NCI-H1092 (cell line): ENCODE data around the gene PRR20G.
A peak's percentile ranks its signal among the peaks of the same experiment; 100 is the strongest.
"Not testable (repeated sequence)": the region's sequence is repeated elsewhere in the genome, so short reads cannot be mapped to it uniquely, and the experiment has no call there.

Experiments used
- DNase-seq: peaks from one replicate; lab custom pipeline; 2025; lab: John Stamatoyannopoulos, UW

PRR20G gene

GRCh38 chr3:127287840-127288239 is at the start of gene PRR20G:
Gene PRR20G (minus strand): TSS chr3:127288046. CDS start chr3:127287365, 681 bp downstream.
- no peak for DNase-seq

GRCh38 chr3:127337001-127337400 is 49.2 kb upstream of the PRR20G start:
- no peak for DNase-seq

- DNase-seq, result no peak
Measured at GRCh38 chr3:127336101-127336500, 48.3 kb upstream of the PRR20G start.

GRCh38 chr3:127330385-127330784 is 42.5 kb upstream of the PRR20G start:
- no peak for DNase-seq

GRCh38 chr3:127329631-127330285 is 41.9 kb upstream of the PRR20G start:
- no peak for DNase-seq

GRCh38 chr3:127328421-127328820 is 40.6 kb upstream of the PRR20G start:
- DNase-seq, result peak; percentile 11

GRCh38 chr3:127326341-127326740 is 38.5 kb upstream of the PRR20G start:
- no peak for DNase-seq

- DNase-seq, result no peak
Measured at GRCh38 chr3:127325629-127325961, 37.7 kb upstream of the PRR20G start.

- no peak for DNase-seq
Measured at GRCh38 chr3:127324913-127325628, 37.2 kb upstream of the PRR20G start.

GRCh38 chr3:127324076-127324475 is 36.2 kb upstream of the PRR20G start:
- DNase-seq, result no peak

GRCh38 chr3:127323581-127323980 is 35.7 kb upstream of the PRR20G start:
- no peak for DNase-seq

GRCh38 chr3:127321371-127321770 is 33.5 kb upstream of the PRR20G start:
- no peak for DNase-seq

GRCh38 chr3:127320529-127321121 is 32.8 kb upstream of the PRR20G start:
- DNase-seq, result no peak

GRCh38 chr3:127316685-127317084 is 28.8 kb upstream of the PRR20G start:
- DNase-seq, result no peak

GRCh38 chr3:127312818-127313217 is 25.0 kb upstream of the PRR20G start:
- DNase-seq, result no peak

- DNase-seq, result not testable (repeated sequence)
Measured at GRCh38 chr3:127308821-127309220, 21.0 kb upstream of the PRR20G start.

- no peak for DNase-seq
Measured at GRCh38 chr3:127307916-127308315, 20.1 kb upstream of the PRR20G start.

GRCh38 chr3:127307112-127307835 is 19.4 kb upstream of the PRR20G start:
- no peak for DNase-seq

GRCh38 chr3:127306361-127307111 is 18.7 kb upstream of the PRR20G start:
- no peak for DNase-seq

- no peak for DNase-seq
Measured at GRCh38 chr3:127305499-127306060, 17.7 kb upstream of the PRR20G start.

GRCh38 chr3:127304121-127304744 is 16.4 kb upstream of the PRR20G start:
- peak; percentile 82 for DNase-seq
